KMS-11 (cell line): ENCODE results near the gene MPP4.
A peak's percentile ranks its signal among the peaks of the same experiment; 100 is the strongest.

Experiments used
- H2AFZ ChIP-seq: fragments of 200-600 bp; sonication (generic); 2 replicates; pipeline ENCODE4 v1.6.1; 2016; ENCODE audit warnings: antibody characterized with exemption, mixed run types, low read depth
- H3K27ac ChIP-seq: fragments of 200-600 bp; sonication (generic); 2 replicates; pipeline ENCODE4 v1.6.1; 2016; ENCODE audit warnings: mild to moderate bottlenecking, mixed run types
- H3K27me3 ChIP-seq: fragments of 200-600 bp; sonication (generic); 2 replicates; pipeline ENCODE4 v1.6.1; 2017; ENCODE audit warnings: mild to moderate bottlenecking, low read depth, mixed run types, moderate library complexity; ENCODE audit not compliant: insufficient read depth
- H3K36me3 ChIP-seq: fragments of 200-600 bp; sonication (generic); 2 replicates; pipeline ENCODE4 v1.6.1; 2017; ENCODE audit warnings: mild to moderate bottlenecking, mixed run types; ENCODE audit not compliant: insufficient read depth
- H3K4me1 ChIP-seq: fragments of 200-600 bp; sonication (generic); 2 replicates; pipeline ENCODE4 v1.6.1; 2016; ENCODE audit warnings: mild to moderate bottlenecking, low read depth, mixed run types; ENCODE audit not compliant: poor library complexity, severe bottlenecking
- H3K4me2 ChIP-seq: fragments of 200-600 bp; sonication (generic); 2 replicates; pipeline ENCODE4 v1.7.0; 2016; ENCODE audit warnings: mild to moderate bottlenecking, mixed run types
- H3K4me3 ChIP-seq: fragments of 200-600 bp; sonication (generic); IDR thresholded peaks from 2 replicates; pipeline ENCODE4 v1.6.1; 2017; ENCODE audit warnings: low read depth, low read length, mixed read lengths; ENCODE audit not compliant: insufficient read depth
- H3K79me2 ChIP-seq: fragments of 200-600 bp; sonication (generic); 2 replicates; pipeline ENCODE4 v1.6.1; 2016; ENCODE audit warnings: low read depth, mixed run types; ENCODE audit not compliant: insufficient read depth
- H3K9ac ChIP-seq: fragments of 200-600 bp; sonication (generic); 2 replicates; pipeline ENCODE4 v1.6.1; 2016; ENCODE audit warnings: mild to moderate bottlenecking, mixed run types
- H4K20me1 ChIP-seq: fragments of 200-600 bp; sonication (generic); 2 replicates; pipeline ENCODE4 v1.6.1; 2016; ENCODE audit warnings: mild to moderate bottlenecking, mixed run types; ENCODE audit not compliant: insufficient read depth
- TF ChIP-seq, protein P1 (sequence below): fragments of 200-600 bp; sonication (generic); conservative IDR thresholded peaks from 2 replicates; pipeline ENCODE4 v1.6.1; 2017; ENCODE audit warnings: low read depth, mild to moderate bottlenecking, antibody characterized with exemption, low read length, moderate library complexity, mixed read lengths

MPP4 gene

DNA sequence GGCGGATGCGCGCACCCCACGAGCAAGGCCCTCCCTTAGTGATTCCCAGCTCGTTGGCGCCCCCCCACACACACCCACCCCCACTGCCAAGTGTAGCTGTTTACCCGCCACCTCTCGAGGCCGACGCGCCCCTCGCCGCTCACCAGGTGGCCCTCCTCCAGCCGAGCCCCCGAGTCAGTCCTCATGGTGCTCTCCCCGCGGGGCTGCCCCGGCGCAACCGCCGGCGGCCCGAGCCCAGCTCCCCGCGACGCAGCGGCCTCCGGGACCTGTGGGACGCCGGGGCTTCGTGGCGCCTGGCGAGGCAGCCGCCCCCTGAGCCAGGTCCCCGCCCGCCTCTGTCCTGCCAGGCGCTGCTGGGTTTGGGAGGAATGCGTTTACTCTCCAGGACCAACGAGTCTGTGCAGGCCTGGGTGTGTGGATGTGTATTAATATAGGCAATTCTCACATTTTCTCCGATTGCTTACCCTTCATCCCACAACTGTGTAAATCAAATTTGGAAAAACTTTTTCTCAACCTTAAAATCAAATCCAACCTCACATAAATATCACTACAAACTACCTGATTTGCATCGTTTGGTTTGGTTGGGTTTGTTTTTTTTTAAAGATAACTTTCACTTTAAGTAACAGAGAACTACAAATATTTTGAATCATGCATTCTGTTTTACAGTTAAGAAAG is 55.1 kb downstream of the MPP4 start, which contains the start of gene TMEM237:
TMEM237 (minus strand) TSS at position 288 of the 675 bp plus-strand sequence; CDS start at position 185, 103 bp downstream.
- Histone ChIP-seq H3K4me2 (peak within 1 kb of the TSS; percentile 63), H3K27me3 (no peaks in the 10 kb centered on the region), H3K36me3 (no peaks in the 10 kb centered on the region), H3K4me1 (peaks cover 8% of the 10 kb centered on the region), H3K27ac (peak within 1 kb of the TSS; percentile 71), H4K20me1 (no peaks in the 10 kb centered on the region), H2AFZ (peak within 1 kb of the TSS; percentile 99), H3K9ac (peak within 1 kb of the TSS; percentile 92), H3K4me3 (peak within 1 kb of the TSS; percentile 83), H3K79me2 (no peaks in the 10 kb centered on the region)
- TF ChIP-seq, protein P1, sequence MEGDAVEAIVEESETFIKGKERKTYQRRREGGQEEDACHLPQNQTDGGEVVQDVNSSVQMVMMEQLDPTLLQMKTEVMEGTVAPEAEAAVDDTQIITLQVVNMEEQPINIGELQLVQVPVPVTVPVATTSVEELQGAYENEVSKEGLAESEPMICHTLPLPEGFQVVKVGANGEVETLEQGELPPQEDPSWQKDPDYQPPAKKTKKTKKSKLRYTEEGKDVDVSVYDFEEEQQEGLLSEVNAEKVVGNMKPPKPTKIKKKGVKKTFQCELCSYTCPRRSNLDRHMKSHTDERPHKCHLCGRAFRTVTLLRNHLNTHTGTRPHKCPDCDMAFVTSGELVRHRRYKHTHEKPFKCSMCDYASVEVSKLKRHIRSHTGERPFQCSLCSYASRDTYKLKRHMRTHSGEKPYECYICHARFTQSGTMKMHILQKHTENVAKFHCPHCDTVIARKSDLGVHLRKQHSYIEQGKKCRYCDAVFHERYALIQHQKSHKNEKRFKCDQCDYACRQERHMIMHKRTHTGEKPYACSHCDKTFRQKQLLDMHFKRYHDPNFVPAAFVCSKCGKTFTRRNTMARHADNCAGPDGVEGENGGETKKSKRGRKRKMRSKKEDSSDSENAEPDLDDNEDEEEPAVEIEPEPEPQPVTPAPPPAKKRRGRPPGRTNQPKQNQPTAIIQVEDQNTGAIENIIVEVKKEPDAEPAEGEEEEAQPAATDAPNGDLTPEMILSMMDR: no peak

DNA sequence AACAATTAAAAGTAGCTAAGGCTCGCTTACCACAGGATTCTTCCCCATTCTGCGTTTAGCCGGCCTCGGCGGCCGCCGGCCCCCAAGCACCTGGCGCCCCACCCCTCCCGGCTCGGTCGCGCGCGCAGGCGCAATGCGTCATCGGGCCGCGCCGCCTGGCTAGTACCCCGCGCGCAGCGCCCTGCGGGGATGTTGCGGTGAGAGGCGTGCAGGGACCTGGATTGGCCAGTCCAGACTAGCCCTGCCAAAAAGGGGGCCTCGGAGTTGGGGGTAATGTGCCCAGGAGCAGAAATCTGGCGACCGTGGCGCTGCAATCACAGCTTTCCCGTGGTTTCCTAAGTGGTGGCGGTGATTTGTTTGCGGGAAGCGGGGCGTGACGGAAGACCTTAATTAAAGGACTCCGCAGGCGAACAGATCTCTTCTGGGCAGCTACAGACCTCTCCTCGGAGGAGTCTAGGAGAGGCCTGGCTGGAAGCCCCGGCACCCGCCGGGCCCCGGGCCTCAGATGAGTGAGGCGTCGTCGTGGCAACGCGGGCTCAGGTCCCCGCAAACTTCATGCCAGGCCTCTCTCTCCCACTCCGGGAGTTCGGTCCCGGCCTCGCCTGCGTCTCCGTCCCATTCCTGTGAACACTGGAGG is 55.7 kb downstream of the MPP4 start:
- H2AFZ ChIP-seq: peak overlapping the region; percentile 99
- peak overlapping the region; percentile 63 for H3K4me2 ChIP-seq
- H3K4me3 ChIP-seq: peak overlapping the region; percentile 83
- TF ChIP-seq, protein P1: no peak
- no peaks in the 10 kb centered on the region for H3K79me2 ChIP-seq
- peak overlapping the region; percentile 71 for H3K27ac ChIP-seq
- no peaks in the 10 kb centered on the region for H3K36me3 ChIP-seq
- peak overlapping the region; percentile 92 for H3K9ac ChIP-seq
- H3K27me3 ChIP-seq: no peaks in the 10 kb centered on the region
- H4K20me1 ChIP-seq: no peaks in the 10 kb centered on the region
- H3K4me1 ChIP-seq: peaks cover 8% of the 10 kb centered on the region

DNA sequence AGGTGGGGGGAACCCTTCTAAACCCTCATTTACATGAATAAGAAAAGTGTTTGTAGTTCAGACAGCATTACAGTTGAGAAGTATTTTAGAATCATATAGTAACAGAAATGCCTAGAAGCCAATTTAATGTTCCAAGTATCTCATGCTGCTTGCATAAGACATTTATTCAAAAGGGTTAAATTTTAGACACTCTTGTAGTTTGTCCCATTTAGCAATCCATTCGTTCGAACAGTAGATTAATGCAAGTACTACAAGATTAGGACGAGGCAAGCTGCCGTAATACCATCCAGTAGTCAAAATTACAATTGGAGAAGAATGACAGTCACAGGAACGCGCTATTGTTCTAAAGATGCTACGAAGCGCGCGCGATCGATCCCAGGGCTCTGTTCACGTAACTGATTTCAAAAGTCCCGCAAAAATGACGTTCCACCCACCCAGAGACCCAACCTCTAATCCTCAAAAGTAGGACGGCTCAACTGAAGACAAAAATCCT is 56.3 kb downstream of the MPP4 start:
- no peaks in the 10 kb centered on the region for H3K27me3 ChIP-seq

DNA sequence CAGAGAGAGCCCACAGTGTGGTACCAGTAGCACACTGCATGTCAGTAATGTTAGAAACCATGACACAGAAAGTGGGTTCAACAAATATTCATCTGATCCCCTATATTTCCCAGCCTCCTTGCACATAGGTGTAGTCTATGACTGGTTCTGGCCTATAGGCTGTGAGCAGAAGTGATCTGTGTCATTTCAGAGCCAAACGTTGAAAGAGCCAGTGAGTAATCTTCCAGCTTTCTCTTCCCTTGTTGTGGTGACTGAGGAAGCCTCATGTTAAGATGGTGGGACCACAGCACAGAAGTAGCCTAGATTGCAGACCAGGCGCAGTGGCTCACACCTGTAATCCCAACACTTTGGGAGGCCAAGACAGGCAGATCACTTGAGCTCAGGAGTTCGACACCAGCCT is 59.2 kb downstream of the MPP4 start:
- H3K4me1 ChIP-seq: peaks cover 8% of the 10 kb centered on the region
- H2AFZ ChIP-seq: no peak overlapping the region
- no peak overlapping the region for H3K4me3 ChIP-seq
- TF ChIP-seq, protein P1: no peak
- no peaks in the 10 kb centered on the region for H3K79me2 ChIP-seq
- H3K27ac ChIP-seq: no peak overlapping the region
- no peaks in the 10 kb centered on the region for H4K20me1 ChIP-seq
- no peak overlapping the region for H3K9ac ChIP-seq
- H3K36me3 ChIP-seq: no peaks in the 10 kb centered on the region
- H3K27me3 ChIP-seq: no peaks in the 10 kb centered on the region
- H3K4me2 ChIP-seq: no peak overlapping the region

More for the DNA sequence above, 56.3 kb downstream of the MPP4 start:
- TF ChIP-seq, protein P1: no peak
- peaks cover 8% of the 10 kb centered on the region for H3K4me1 ChIP-seq
- H3K79me2 ChIP-seq: no peaks in the 10 kb centered on the region
- no peaks in the 10 kb centered on the region for H4K20me1 ChIP-seq
- H3K27ac ChIP-seq: peak overlapping the region; percentile 71
- H3K36me3 ChIP-seq: no peaks in the 10 kb centered on the region
- H3K9ac ChIP-seq: peak overlapping the region; percentile 92
- no peak overlapping the region for H3K4me3 ChIP-seq
- H2AFZ ChIP-seq: peak overlapping the region; percentile 99
- peak overlapping the region; percentile 63 for H3K4me2 ChIP-seq
